HG02623 (cell line): ENCODE measurements around the gene CAPZA1.

ENCODE experiments used
- ATAC-seq: cut with Tn5 transposase; IDR thresholded peaks from one replicate; pipeline ENCODE4 v1.9.1; 2021; ENCODE audit warnings: moderate library complexity; ENCODE audit not compliant: unreplicated experiment

The CAPZA1 gene

GRCh38 chr1:112698366-112699310, 79.0 kb downstream of the CAPZA1 start:
- no peak for ATAC-seq

GRCh38 chr1:112699425-112700144, 80.0 kb downstream of the CAPZA1 start:
- ATAC-seq, result no peak

- peak; percentile 41 for ATAC-seq
Measured at GRCh38 chr1:112700290-112701226, 80.9 kb downstream of the CAPZA1 start.

GRCh38 chr1:112701227-112702066, 81.8 kb downstream of the CAPZA1 start:
- ATAC-seq, result no peak

- no peak for ATAC-seq
Measured at GRCh38 chr1:112702067-112702395, 82.4 kb downstream of the CAPZA1 start.

- ATAC-seq, result no peak
Measured at GRCh38 chr1:112702420-112703261, 83.0 kb downstream of the CAPZA1 start.

GRCh38 chr1:112703706-112704105, 84.1 kb downstream of the CAPZA1 start:
- no peak for ATAC-seq

- peak; percentile 2 for ATAC-seq
Measured at GRCh38 chr1:112704391-112704933, 84.8 kb downstream of the CAPZA1 start.

- peak; percentile 48 for ATAC-seq
Measured at GRCh38 chr1:112704934-112705627, 85.4 kb downstream of the CAPZA1 start.

GRCh38 chr1:112706505-112707220, 87.0 kb downstream of the CAPZA1 start, which contains the start of gene RHOC:
TSS of gene RHOC (minus strand) at chr1:112707127. CDS start at chr1:112703799, 3,328 bp downstream.
- ATAC-seq, result peak; percentile 63

- ATAC-seq, result peak; percentile 63
Measured at GRCh38 chr1:112707221-112708001, 87.8 kb downstream of the CAPZA1 start.

- no peak for ATAC-seq
Measured at GRCh38 chr1:112708002-112708448, 88.4 kb downstream of the CAPZA1 start.

- ATAC-seq, result no peak
Measured at GRCh38 chr1:112708489-112708888, 88.9 kb downstream of the CAPZA1 start.

- ATAC-seq, result no peak
Measured at GRCh38 chr1:112710159-112710558, 90.5 kb downstream of the CAPZA1 start.

GRCh38 chr1:112710586-112710985, 91.0 kb downstream of the CAPZA1 start:
- ATAC-seq, result no peak

GRCh38 chr1:112711041-112711440, 91.4 kb downstream of the CAPZA1 start:
- no peak for ATAC-seq

- ATAC-seq, result no peak
Measured at GRCh38 chr1:112711670-112712069, 92.0 kb downstream of the CAPZA1 start.
